Measurements from ENCODE around the gene CNTNAP3B.
"Not testable (repeated sequence)": the region's sequence is repeated elsewhere in the genome, so short reads cannot be mapped to it uniquely, and the experiment has no call there.

CNTNAP3B gene

GRCh38 chr9:42129073-42129729 lies at the start of gene CNTNAP3B:
CNTNAP3B (minus strand) TSS chr9:42129426; CDS start chr9:42129094, 332 bp downstream.
- not testable (repeated sequence) for DNase-seq (ENCODE audit: low spot score)

- DNase-seq (ENCODE audit: low spot score) = not testable (repeated sequence)
Observed at GRCh38 chr9:42160299-42160698, 31.1 kb upstream of the CNTNAP3B start.

GRCh38 chr9:42127056-42127841 lies 2.0 kb downstream of the CNTNAP3B start:
- peak; percentile 1 for DNase-seq (ENCODE audit: low spot score)

GRCh38 chr9:42121007-42121406 lies 8.2 kb downstream of the CNTNAP3B start:
- not testable (repeated sequence) for DNase-seq (ENCODE audit: low spot score)

GRCh38 chr9:42095929-42096328 lies 33.3 kb downstream of the CNTNAP3B start:
- DNase-seq (ENCODE audit: low spot score) = not testable (repeated sequence)

- not testable (repeated sequence) for DNase-seq (ENCODE audit: low spot score)
Observed at GRCh38 chr9:42084559-42084952, 44.7 kb downstream of the CNTNAP3B start.

- DNase-seq (ENCODE audit: low spot score) = not testable (repeated sequence)
Observed at GRCh38 chr9:42083877-42084558, 45.2 kb downstream of the CNTNAP3B start.

- DNase-seq (ENCODE audit: low spot score) = not testable (repeated sequence)
Observed at GRCh38 chr9:42080376-42080775, 48.9 kb downstream of the CNTNAP3B start.

- not testable (repeated sequence) for DNase-seq (ENCODE audit: low spot score)
Observed at GRCh38 chr9:42074868-42075267, 54.4 kb downstream of the CNTNAP3B start.

GRCh38 chr9:42071026-42071425 lies 58.2 kb downstream of the CNTNAP3B start:
- DNase-seq (ENCODE audit: low spot score) = not testable (repeated sequence)

- DNase-seq (ENCODE audit: low spot score) = not testable (repeated sequence)
Observed at GRCh38 chr9:42070035-42070799, 59.0 kb downstream of the CNTNAP3B start.

- not testable (repeated sequence) for DNase-seq (ENCODE audit: low spot score)
Observed at GRCh38 chr9:42053874-42054273, 75.4 kb downstream of the CNTNAP3B start.

GRCh38 chr9:42050701-42051100 lies 78.5 kb downstream of the CNTNAP3B start:
- DNase-seq (ENCODE audit: low spot score) = not testable (repeated sequence)

- DNase-seq (ENCODE audit: low spot score) = not testable (repeated sequence)
Observed at GRCh38 chr9:42044422-42045010, 84.7 kb downstream of the CNTNAP3B start.

- not testable (repeated sequence) for DNase-seq (ENCODE audit: low spot score)
Observed at GRCh38 chr9:42033541-42033940, 95.7 kb downstream of the CNTNAP3B start.

GRCh38 chr9:42020639-42021038 lies 108.6 kb downstream of the CNTNAP3B start:
- DNase-seq (ENCODE audit: low spot score) = not testable (repeated sequence)

GRCh38 chr9:42018220-42018922 lies 110.9 kb downstream of the CNTNAP3B start:
- not testable (repeated sequence) for DNase-seq (ENCODE audit: low spot score)

GRCh38 chr9:42014317-42014716 lies 114.9 kb downstream of the CNTNAP3B start:
- DNase-seq (ENCODE audit: low spot score) = not testable (repeated sequence)

- DNase-seq (ENCODE audit: low spot score) = not testable (repeated sequence)
Observed at GRCh38 chr9:41991607-41992006, 137.6 kb downstream of the CNTNAP3B start.

- DNase-seq (ENCODE audit: low spot score) = not testable (repeated sequence)
Observed at GRCh38 chr9:41980271-41980670, 149.0 kb downstream of the CNTNAP3B start.

All from COLO829 (cell line).